Measurements from ENCODE around the gene MLLT10. TPM values are rescaled to one million over a fixed set of nuclear protein-coding genes. Genes with fewer than 3 reads are reported as not detected.

Gene MLLT10
- total and polyA plus RNA-seq, 9 donors, result 23.6 to 55.1 (median 36.8) TPM

GRCh38 chr10:21687266-21688008, 153.4 kb downstream of the MLLT10 start:
- intact Hi-C loops (cut with DNase I), result no loop called here
- H3K4me1 ChIP-seq (ENCODE audit: insufficient read depth), result no peaks in the 10 kb centered on the region
- TF ChIP-seq, protein P1, sequence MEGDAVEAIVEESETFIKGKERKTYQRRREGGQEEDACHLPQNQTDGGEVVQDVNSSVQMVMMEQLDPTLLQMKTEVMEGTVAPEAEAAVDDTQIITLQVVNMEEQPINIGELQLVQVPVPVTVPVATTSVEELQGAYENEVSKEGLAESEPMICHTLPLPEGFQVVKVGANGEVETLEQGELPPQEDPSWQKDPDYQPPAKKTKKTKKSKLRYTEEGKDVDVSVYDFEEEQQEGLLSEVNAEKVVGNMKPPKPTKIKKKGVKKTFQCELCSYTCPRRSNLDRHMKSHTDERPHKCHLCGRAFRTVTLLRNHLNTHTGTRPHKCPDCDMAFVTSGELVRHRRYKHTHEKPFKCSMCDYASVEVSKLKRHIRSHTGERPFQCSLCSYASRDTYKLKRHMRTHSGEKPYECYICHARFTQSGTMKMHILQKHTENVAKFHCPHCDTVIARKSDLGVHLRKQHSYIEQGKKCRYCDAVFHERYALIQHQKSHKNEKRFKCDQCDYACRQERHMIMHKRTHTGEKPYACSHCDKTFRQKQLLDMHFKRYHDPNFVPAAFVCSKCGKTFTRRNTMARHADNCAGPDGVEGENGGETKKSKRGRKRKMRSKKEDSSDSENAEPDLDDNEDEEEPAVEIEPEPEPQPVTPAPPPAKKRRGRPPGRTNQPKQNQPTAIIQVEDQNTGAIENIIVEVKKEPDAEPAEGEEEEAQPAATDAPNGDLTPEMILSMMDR (IDR thresholded peaks at IDR 0.05), result no peak
- TF ChIP-seq POLR2A (IDR thresholded peaks at IDR 0.05), result no peak
- no peak for TF ChIP-seq EP300 (IDR thresholded peaks at IDR 0.05)
- no peak overlapping the region for H3K4me3 ChIP-seq
- H3K27me3 ChIP-seq, result no peaks in the 10 kb centered on the region
- 93 to 98% (median 96%) methylated on average over 3 of the region's 3 CpGs for WGBS, 3 donors
- H3K36me3 ChIP-seq, result no peaks in the 10 kb centered on the region
- no peak overlapping the region for H3K27ac ChIP-seq
- no peak for DNase-seq
- H3K9me3 ChIP-seq, result no peaks in the 10 kb centered on the region

- Histone ChIP-seq H3K36me3 (no peaks in the 10 kb centered on the region), H3K4me3 (no peak overlapping the region), H3K9me3 (no peaks in the 10 kb centered on the region), H3K27me3 (no peaks in the 10 kb centered on the region), H3K4me1 (ENCODE audit: insufficient read depth) (no peaks in the 10 kb centered on the region), H3K27ac (no peak overlapping the region)
- intact Hi-C loops (cut with DNase I), result no loop called here
- no peak for DNase-seq
- TF ChIP-seq POLR2A (IDR thresholded peaks at IDR 0.05), result no peak
- TF ChIP-seq, protein P1 (IDR thresholded peaks at IDR 0.05), result no peak
- no peak for TF ChIP-seq EP300 (IDR thresholded peaks at IDR 0.05)
These were observed 153.9 kb downstream of the MLLT10 start for GRCh38 chr10:21688009-21688332.

DNA sequence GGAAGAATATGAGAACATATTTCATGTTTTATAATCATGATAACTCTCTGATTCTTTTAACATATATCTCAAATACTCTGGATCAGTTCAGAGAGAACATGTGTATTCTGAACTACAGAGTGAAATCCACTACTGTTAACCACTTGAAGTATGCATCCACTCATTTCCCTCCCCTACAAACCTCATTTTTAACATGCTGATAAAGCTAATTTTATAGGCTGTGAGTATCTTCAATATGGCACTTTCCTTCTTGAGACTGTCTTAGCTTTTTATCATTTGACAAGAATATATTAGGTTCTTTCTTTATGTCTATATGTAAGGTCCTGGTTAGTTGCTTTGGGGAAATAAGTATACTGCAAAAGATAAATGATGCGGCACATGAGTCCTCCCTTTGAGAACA, 154.8 kb downstream of the MLLT10 start:
- intact Hi-C loops (cut with DNase I), result no loop called here
- Histone ChIP-seq H3K27me3 (no peaks in the 10 kb centered on the region), H3K4me3 (no peak overlapping the region), H3K36me3 (no peaks in the 10 kb centered on the region), H3K4me1 (ENCODE audit: insufficient read depth) (no peaks in the 10 kb centered on the region), H3K27ac (no peak overlapping the region), H3K9me3 (no peaks in the 10 kb centered on the region)
- DNase-seq, result no peak
- 100% methylated on average over 1 of the region's 1 CpG for WGBS, 3 donors
- TF ChIP-seq, protein P1 (IDR thresholded peaks at IDR 0.05), result no peak
- TF ChIP-seq EP300 (IDR thresholded peaks at IDR 0.05) (no peak), POLR2A (IDR thresholded peaks at IDR 0.05) (no peak)

GRCh38 chr10:21689881-21690280, 155.8 kb downstream of the MLLT10 start:
- TF ChIP-seq EP300 (IDR thresholded peaks at IDR 0.05), result no peak
- TF ChIP-seq, protein P1 (IDR thresholded peaks at IDR 0.05), result no peak
- no peak for TF ChIP-seq POLR2A (IDR thresholded peaks at IDR 0.05)
- DNase-seq, result no peak
- no peaks in the 10 kb centered on the region for H3K36me3 ChIP-seq
- no peaks in the 10 kb centered on the region for H3K9me3 ChIP-seq
- intact Hi-C loops (cut with DNase I), result no loop called here
- H3K27me3 ChIP-seq, result no peaks in the 10 kb centered on the region
- H3K27ac ChIP-seq, result no peak overlapping the region
- H3K4me1 ChIP-seq (ENCODE audit: insufficient read depth), result peaks cover 2% of the 10 kb centered on the region
- no peak overlapping the region for H3K4me3 ChIP-seq

All from ovary (tissue), 9 donors.